ENCODE results near the gene ZNF736. TPM values are rescaled to one million over a fixed set of nuclear protein-coding genes. Genes with fewer than 3 reads are reported as not detected.

The ZNF736 gene
- total RNA-seq, 2 donors from 2014 or later, result 7.9 to 15.2 TPM

GRCh38 chr7:64300641-64301405 lies 12.9 kb upstream of the ZNF736 start:
- Histone ChIP-seq H3K9me3 (no peaks in the 10 kb centered on the region), H3K27ac (no peak overlapping the region), H3K27me3 (no peaks in the 10 kb centered on the region), H3K9ac (ENCODE audit: low read depth in 2 of 2, low read length in 2 of 2) (no peak overlapping the region), H3K4me1 (no peaks in the 10 kb centered on the region), H3K36me3 (no peaks in the 10 kb centered on the region), H3K4me3 (no peak overlapping the region)
- no peak for DNase-seq
- TF ChIP-seq CTCF (IDR thresholded peaks at IDR 0.05), result no peak
- intact Hi-C loops (cut with DNase I), result no loop called here

GRCh38 chr7:64307254-64308015 lies 6.3 kb upstream of the ZNF736 start:
- no peaks in the 10 kb centered on the region for H3K27me3 ChIP-seq

GRCh38 chr7:64308016-64308270 lies 5.8 kb upstream of the ZNF736 start:
- intact Hi-C loops (cut with DNase I), result no loop called here
- no peaks in the 10 kb centered on the region for H3K27me3 ChIP-seq
- no peaks in the 10 kb centered on the region for H3K36me3 ChIP-seq
- no peaks in the 10 kb centered on the region for H3K4me1 ChIP-seq
- TF ChIP-seq CTCF (IDR thresholded peaks at IDR 0.05), result no peak
- peak overlapping the region in 1 of 2 donors; percentile 35 for H3K9ac ChIP-seq (ENCODE audit: low read depth in 2 of 2, low read length in 2 of 2)
- H3K27ac ChIP-seq, result peak overlapping the region; percentile 73
- no peaks in the 10 kb centered on the region for H3K9me3 ChIP-seq
- peak overlapping the region; percentile 54 for H3K4me3 ChIP-seq
- DNase-seq, result no peak

More at GRCh38 chr7:64307254-64308015, 6.3 kb upstream of the ZNF736 start:
- H3K9ac ChIP-seq (ENCODE audit: low read depth in 2 of 2, low read length in 2 of 2), result peak overlapping the region; percentile 35 to 63
- peak overlapping the region; percentile 54 for H3K4me3 ChIP-seq
- no peak for TF ChIP-seq CTCF (IDR thresholded peaks at IDR 0.05)
- DNase-seq, result peak; percentile 94
- no peaks in the 10 kb centered on the region for H3K9me3 ChIP-seq
- H3K36me3 ChIP-seq, result no peaks in the 10 kb centered on the region
- no peaks in the 10 kb centered on the region for H3K4me1 ChIP-seq
- peak overlapping the region; percentile 73 for H3K27ac ChIP-seq
- intact Hi-C loops (cut with DNase I), result no loop called here

GRCh38 chr7:64310426-64310825 lies 3.3 kb upstream of the ZNF736 start:
- no peak overlapping the region for H3K4me3 ChIP-seq
- H3K36me3 ChIP-seq, result no peaks in the 10 kb centered on the region
- no peaks in the 10 kb centered on the region for H3K27me3 ChIP-seq
- H3K9ac ChIP-seq (ENCODE audit: low read depth in 2 of 2, low read length in 2 of 2), result no peak overlapping the region
- no peak for TF ChIP-seq CTCF (IDR thresholded peaks at IDR 0.05)
- no peaks in the 10 kb centered on the region for H3K9me3 ChIP-seq
- H3K4me1 ChIP-seq, result peaks cover 8% of the 10 kb centered on the region
- no peak for DNase-seq
- intact Hi-C loops (cut with DNase I), result loop anchor here (10.0 kb wide), 1 partner anchor 254 kb away; the partner anchor contains the start of gene ZNF680
- H3K27ac ChIP-seq, result no peak overlapping the region

- no peak overlapping the region for H3K27ac ChIP-seq
- no peaks in the 10 kb centered on the region for H3K9me3 ChIP-seq
- intact Hi-C loops (cut with DNase I), result loop anchor here (10.0 kb wide), 1 partner anchor 252 kb away; the partner anchor contains the start of gene ZNF680
- TF ChIP-seq CTCF (IDR thresholded peaks at IDR 0.05), result no peak
- H3K9ac ChIP-seq (ENCODE audit: low read depth in 2 of 2, low read length in 2 of 2), result no peak overlapping the region
- no peak for DNase-seq
- H3K4me1 ChIP-seq, result peaks cover 8% of the 10 kb centered on the region
- no peaks in the 10 kb centered on the region for H3K36me3 ChIP-seq
- H3K4me3 ChIP-seq, result no peak overlapping the region
- no peaks in the 10 kb centered on the region for H3K27me3 ChIP-seq
Observed at GRCh38 chr7:64312826-64313225, 935 bp upstream of the ZNF736 start.

Data from colonic mucosa (tissue), 4 donors.